Dendritic cell treated with granulocyte-macrophage colony-stimulating factor and Interleukin-4, amounts not matched to agents 40 ng/mL and 50 ng/mL, for 4 days (primary cell): Measurements from ENCODE around the gene IGFBP2.

Experiments used
- H3K27ac Mint-ChIP-seq: one replicate; pipeline ENCODE4 v1.8.0; 2022; ENCODE audit warnings: mild to moderate bottlenecking, mixed read lengths
- H3K27me3 Mint-ChIP-seq: one replicate; pipeline ENCODE4 v1.8.0; 2022; ENCODE audit warnings: mild to moderate bottlenecking, mixed read lengths
- H3K36me3 Mint-ChIP-seq: one replicate; pipeline ENCODE4 v1.8.0; 2022; ENCODE audit warnings: low read depth, mixed read lengths
- H3K4me1 Mint-ChIP-seq: one replicate; pipeline ENCODE4 v1.8.0; 2022; ENCODE audit warnings: low read depth, mixed read lengths
- H3K4me3 Mint-ChIP-seq: one replicate; pipeline ENCODE4 v1.8.0; 2022; ENCODE audit warnings: mild to moderate bottlenecking, moderate library complexity, mixed read lengths
- H3K9me3 Mint-ChIP-seq: one replicate; pipeline ENCODE4 v1.8.0; 2022; ENCODE audit warnings: mixed read lengths
- intact Hi-C: fragments of 100-400 bp; cut with micrococcal nuclease; formaldehyde crosslinking; loops from one replicate; pipeline ENCODE4 v1.15.0; 2022

Gene IGFBP2

DNA sequence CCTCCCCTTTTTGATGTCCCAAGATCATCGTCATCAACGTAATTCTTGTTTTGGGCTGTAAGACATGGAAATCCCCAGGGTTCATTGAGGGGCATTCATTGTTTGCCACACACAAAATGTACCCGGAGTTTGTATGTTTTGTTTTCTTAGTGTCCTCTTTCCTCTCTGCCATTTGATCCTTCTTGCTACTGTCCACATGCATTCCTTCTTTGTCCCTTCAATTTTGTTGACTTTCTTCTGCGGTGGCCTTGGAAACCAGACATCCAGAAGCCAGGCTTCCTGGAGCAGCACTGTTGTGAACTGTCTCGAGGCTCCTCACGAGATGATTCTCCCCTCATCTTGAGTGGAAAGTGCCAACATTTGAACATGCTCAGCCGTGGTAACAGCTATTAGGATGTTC is 24.8 kb downstream of the IGFBP2 start:
- Mint-ChIP-seq H3K36me3 (no peaks in the 10 kb centered on the region), H3K27ac (no peak overlapping the region), H3K9me3 (no peaks in the 10 kb centered on the region), H3K4me3 (no peak overlapping the region), H3K4me1 (no peaks in the 10 kb centered on the region), H3K27me3 (no peaks in the 10 kb centered on the region)
- intact Hi-C loops, result no loop called here

GRCh38 chr2:216658757-216659156 is 25.5 kb downstream of the IGFBP2 start:
- H3K27ac Mint-ChIP-seq, result no peak overlapping the region
- H3K4me1 Mint-ChIP-seq, result no peaks in the 10 kb centered on the region
- no peaks in the 10 kb centered on the region for H3K36me3 Mint-ChIP-seq
- intact Hi-C loops, result no loop called here
- H3K9me3 Mint-ChIP-seq, result no peaks in the 10 kb centered on the region
- no peaks in the 10 kb centered on the region for H3K27me3 Mint-ChIP-seq
- H3K4me3 Mint-ChIP-seq, result no peak overlapping the region

DNA sequence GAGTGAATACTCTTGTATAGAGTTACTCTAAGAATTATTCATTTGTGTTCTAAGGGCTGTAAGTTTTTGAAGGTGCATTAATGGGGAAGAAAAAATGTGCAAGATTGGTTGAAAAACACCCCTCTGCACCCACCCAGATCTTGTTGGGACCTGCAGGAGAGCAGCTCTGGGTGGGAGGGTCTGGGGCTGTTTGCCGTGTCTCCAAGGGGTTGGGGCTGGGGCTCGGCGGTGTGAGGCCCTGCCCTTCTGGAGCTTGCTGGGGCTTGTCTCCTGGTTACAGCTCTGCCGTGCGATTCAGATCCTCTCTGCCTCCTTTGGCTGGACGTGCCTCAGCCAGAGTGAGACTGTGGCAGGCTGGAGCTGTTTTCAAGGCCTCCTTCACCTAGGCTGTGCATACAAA is 26.1 kb downstream of the IGFBP2 start:
- intact Hi-C loops, result no loop called here
- H3K4me1 Mint-ChIP-seq, result no peaks in the 10 kb centered on the region
- no peaks in the 10 kb centered on the region for H3K27me3 Mint-ChIP-seq
- H3K9me3 Mint-ChIP-seq, result no peaks in the 10 kb centered on the region
- no peak overlapping the region for H3K4me3 Mint-ChIP-seq
- H3K36me3 Mint-ChIP-seq, result no peaks in the 10 kb centered on the region
- H3K27ac Mint-ChIP-seq, result no peak overlapping the region

DNA sequence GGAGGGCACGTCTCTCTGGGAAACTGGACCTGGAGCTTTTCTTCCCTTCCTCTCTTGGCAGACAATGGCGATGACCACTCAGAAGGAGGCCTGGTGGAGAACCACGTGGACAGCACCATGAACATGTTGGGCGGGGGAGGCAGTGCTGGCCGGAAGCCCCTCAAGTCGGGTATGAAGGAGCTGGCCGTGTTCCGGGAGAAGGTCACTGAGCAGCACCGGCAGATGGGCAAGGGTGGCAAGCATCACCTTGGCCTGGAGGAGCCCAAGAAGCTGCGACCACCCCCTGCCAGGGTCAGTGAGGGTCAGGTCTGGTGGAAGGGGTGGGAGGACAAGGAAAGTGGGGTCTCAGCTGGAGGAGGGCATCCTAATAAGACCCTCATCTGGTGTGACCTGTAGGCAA is 27.3 kb downstream of the IGFBP2 start:
- H3K36me3 Mint-ChIP-seq, result no peaks in the 10 kb centered on the region
- no peaks in the 10 kb centered on the region for H3K4me1 Mint-ChIP-seq
- no peak overlapping the region for H3K27ac Mint-ChIP-seq
- no peaks in the 10 kb centered on the region for H3K9me3 Mint-ChIP-seq
- H3K4me3 Mint-ChIP-seq, result no peak overlapping the region
- intact Hi-C loops, result no loop called here
- H3K27me3 Mint-ChIP-seq, result no peaks in the 10 kb centered on the region

DNA sequence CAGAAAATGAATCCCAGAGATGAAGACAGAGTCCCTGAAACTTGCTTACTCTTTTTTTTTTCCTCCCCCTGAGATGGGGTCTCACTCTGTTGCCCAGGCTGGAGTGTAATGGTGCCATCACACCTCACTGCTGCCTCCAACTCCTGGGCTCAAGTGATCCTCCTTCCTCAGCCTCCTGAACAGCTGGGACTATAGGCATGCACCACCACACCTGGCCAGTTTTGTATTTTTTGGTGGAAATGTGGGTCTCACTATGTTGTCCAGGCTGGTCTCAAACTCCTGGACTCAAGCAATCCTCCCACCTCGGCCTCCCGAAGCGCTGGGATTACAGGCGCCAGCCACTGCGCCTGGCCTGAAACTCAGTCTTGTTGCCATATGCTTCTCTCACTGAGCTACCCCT is 27.8 kb downstream of the IGFBP2 start:
- no peaks in the 10 kb centered on the region for H3K36me3 Mint-ChIP-seq
- no peaks in the 10 kb centered on the region for H3K4me1 Mint-ChIP-seq
- H3K27me3 Mint-ChIP-seq, result no peaks in the 10 kb centered on the region
- no peaks in the 10 kb centered on the region for H3K9me3 Mint-ChIP-seq
- H3K27ac Mint-ChIP-seq, result no peak overlapping the region
- intact Hi-C loops, result no loop called here
- H3K4me3 Mint-ChIP-seq, result no peak overlapping the region

DNA sequence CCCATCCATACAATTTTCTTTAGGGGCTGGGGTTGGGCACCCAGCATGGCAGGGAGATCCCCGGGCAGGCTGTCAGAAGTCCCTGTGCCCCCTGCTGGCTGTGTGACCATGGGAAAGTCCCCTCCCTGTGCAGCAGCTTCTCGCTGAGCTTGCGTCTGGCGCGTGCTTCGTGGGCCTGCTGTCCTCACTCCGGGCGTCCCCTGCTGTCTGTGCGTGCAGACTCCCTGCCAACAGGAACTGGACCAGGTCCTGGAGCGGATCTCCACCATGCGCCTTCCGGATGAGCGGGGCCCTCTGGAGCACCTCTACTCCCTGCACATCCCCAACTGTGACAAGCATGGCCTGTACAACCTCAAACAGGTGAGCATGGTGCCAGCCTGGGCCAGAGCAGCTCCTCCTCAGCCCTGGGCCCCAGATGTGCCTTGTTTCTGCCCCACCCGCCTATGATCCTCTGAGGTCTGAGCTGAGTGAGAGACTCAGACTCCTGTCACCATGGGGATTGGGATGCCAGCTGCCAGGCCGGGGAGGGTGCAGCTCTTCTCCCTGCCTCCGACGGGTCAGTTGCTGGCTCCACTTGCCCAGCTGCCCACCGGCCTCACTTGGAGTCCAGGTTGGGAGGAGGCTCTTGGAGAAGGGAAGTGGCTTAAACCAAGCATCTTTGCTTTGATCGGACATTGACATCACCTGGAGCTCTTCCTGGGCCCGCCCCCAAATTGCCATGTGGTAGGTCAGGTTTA is 28.6 kb downstream of the IGFBP2 start:
- Mint-ChIP-seq H3K4me1 (no peaks in the 10 kb centered on the region), H3K27ac (no peak overlapping the region), H3K36me3 (no peaks in the 10 kb centered on the region), H3K9me3 (no peaks in the 10 kb centered on the region), H3K4me3 (no peak overlapping the region), H3K27me3 (no peaks in the 10 kb centered on the region)
- intact Hi-C loops, result no loop called here

GRCh38 chr2:216663106-216663505 is 29.9 kb downstream of the IGFBP2 start:
- Mint-ChIP-seq H3K36me3 (no peaks in the 10 kb centered on the region), H3K4me3 (no peak overlapping the region), H3K27ac (no peak overlapping the region), H3K27me3 (peaks cover 3% of the 10 kb centered on the region), H3K4me1 (no peaks in the 10 kb centered on the region), H3K9me3 (no peaks in the 10 kb centered on the region)
- intact Hi-C loops, result no loop called here

DNA sequence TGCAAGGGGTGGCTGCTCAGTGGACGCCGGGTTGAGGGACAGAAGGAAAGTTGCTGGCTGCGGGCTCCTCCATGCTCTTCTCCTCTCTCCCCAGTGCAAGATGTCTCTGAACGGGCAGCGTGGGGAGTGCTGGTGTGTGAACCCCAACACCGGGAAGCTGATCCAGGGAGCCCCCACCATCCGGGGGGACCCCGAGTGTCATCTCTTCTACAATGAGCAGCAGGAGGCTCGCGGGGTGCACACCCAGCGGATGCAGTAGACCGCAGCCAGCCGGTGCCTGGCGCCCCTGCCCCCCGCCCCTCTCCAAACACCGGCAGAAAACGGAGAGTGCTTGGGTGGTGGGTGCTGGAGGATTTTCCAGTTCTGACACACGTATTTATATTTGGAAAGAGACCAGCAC is 30.6 kb downstream of the IGFBP2 start:
- no peaks in the 10 kb centered on the region for H3K9me3 Mint-ChIP-seq
- H3K27me3 Mint-ChIP-seq, result peaks cover 6% of the 10 kb centered on the region
- intact Hi-C loops, result no loop called here
- no peaks in the 10 kb centered on the region for H3K36me3 Mint-ChIP-seq
- H3K4me3 Mint-ChIP-seq, result no peak overlapping the region
- no peaks in the 10 kb centered on the region for H3K4me1 Mint-ChIP-seq
- no peak overlapping the region for H3K27ac Mint-ChIP-seq

- intact Hi-C loops, result loop anchor here (5.0 kb wide), 1 partner anchor 552 kb away; no protein-coding TSS in a partner anchor
- H3K9me3 Mint-ChIP-seq, result no peaks in the 10 kb centered on the region
- no peak overlapping the region for H3K4me3 Mint-ChIP-seq
- H3K36me3 Mint-ChIP-seq, result no peaks in the 10 kb centered on the region
- H3K27ac Mint-ChIP-seq, result no peak overlapping the region
- peaks cover 14% of the 10 kb centered on the region for H3K27me3 Mint-ChIP-seq
- no peaks in the 10 kb centered on the region for H3K4me1 Mint-ChIP-seq
Measured at GRCh38 chr2:216664593-216665034, 31.4 kb downstream of the IGFBP2 start.

DNA sequence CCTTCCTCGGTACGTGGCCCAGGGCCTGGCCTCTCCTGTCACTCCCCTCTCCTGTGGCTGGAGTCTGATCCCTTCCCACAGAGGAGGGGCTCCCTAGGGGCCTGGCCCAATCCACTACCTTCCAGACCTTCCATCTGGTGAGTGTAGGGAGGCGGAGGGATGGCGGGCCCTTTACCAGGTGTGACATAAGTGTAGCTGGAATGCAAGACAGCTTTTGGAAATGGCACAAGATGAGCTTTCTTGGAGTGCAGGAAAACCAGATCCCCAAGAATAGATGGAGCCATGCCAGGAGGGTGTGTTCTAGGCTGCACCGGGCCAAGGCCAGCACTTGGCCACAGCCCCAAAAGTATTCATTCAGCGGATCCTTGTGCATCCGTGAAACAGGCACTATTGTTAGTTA is 32.0 kb downstream of the IGFBP2 start:
- Mint-ChIP-seq H3K27ac (no peak overlapping the region), H3K27me3 (peaks cover 17% of the 10 kb centered on the region), H3K4me3 (no peak overlapping the region), H3K9me3 (no peaks in the 10 kb centered on the region), H3K36me3 (no peaks in the 10 kb centered on the region), H3K4me1 (no peaks in the 10 kb centered on the region)
- intact Hi-C loops, result loop anchor here (5.0 kb wide), 1 partner anchor 553 kb away; no protein-coding TSS in a partner anchor

DNA sequence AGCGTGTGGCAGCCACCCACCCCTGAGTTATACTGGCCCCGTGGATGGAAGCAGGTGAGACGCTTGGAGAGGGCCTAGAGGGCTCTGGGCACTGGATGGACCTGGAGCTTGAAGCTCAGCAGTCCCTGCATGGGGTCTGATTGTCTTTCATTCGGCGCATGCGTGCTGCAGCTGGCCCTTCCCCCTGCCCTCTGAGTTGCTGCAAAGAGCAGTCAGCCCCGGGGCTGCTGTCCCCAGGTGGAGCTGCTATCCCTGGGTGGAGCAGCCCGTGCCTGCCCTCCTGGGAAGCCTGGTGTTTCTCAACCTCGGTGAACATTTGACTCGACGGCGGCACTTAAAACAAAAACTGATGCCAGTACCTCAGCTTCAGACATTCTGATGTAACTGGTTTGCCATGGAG is 32.5 kb downstream of the IGFBP2 start:
- Mint-ChIP-seq H3K4me1 (no peaks in the 10 kb centered on the region), H3K27ac (no peak overlapping the region), H3K4me3 (no peak overlapping the region), H3K36me3 (no peaks in the 10 kb centered on the region), H3K9me3 (no peaks in the 10 kb centered on the region), H3K27me3 (peaks cover 20% of the 10 kb centered on the region)
- intact Hi-C loops, result loop anchor here (1.0 to 5.0 kb wide), 3 partner anchors 146 to 631 kb away; no protein-coding TSS in a partner anchor

GRCh38 chr2:216666461-216667233 is 33.4 kb downstream of the IGFBP2 start:
- H3K36me3 Mint-ChIP-seq, result no peaks in the 10 kb centered on the region
- no peak overlapping the region for H3K4me3 Mint-ChIP-seq
- peaks cover 25% of the 10 kb centered on the region for H3K27me3 Mint-ChIP-seq
- intact Hi-C loops, result loop anchor here (1.0 to 5.0 kb wide), 3 partner anchors 147 to 632 kb away; no protein-coding TSS in a partner anchor
- no peaks in the 10 kb centered on the region for H3K9me3 Mint-ChIP-seq
- H3K27ac Mint-ChIP-seq, result no peak overlapping the region
- H3K4me1 Mint-ChIP-seq, result no peaks in the 10 kb centered on the region

GRCh38 chr2:216670266-216671080 is 37.3 kb downstream of the IGFBP2 start:
- no peak overlapping the region for H3K27ac Mint-ChIP-seq
- H3K36me3 Mint-ChIP-seq, result no peaks in the 10 kb centered on the region
- no peak overlapping the region for H3K4me3 Mint-ChIP-seq
- peaks cover 31% of the 10 kb centered on the region for H3K27me3 Mint-ChIP-seq
- H3K4me1 Mint-ChIP-seq, result no peaks in the 10 kb centered on the region
- no peaks in the 10 kb centered on the region for H3K9me3 Mint-ChIP-seq
- intact Hi-C loops, result no loop called here

DNA sequence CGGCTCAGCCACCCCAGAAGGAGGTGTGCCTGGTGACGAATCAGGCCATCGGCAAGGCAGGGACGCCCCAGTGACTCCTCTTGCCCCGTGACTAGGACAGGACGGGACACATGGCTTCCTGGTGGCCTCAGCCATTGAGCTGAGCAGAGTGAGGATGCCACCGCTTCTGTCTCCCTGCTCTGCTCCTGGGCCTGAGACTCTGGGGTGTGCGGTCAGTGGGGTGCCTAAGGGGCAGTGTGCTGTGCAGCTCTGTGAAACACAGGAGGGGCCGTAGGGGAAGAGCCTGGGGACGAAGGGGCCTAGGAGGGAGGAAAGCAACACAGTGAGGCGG is 37.8 kb downstream of the IGFBP2 start:
- Mint-ChIP-seq H3K27ac (no peak overlapping the region), H3K4me3 (no peak overlapping the region), H3K36me3 (no peaks in the 10 kb centered on the region), H3K9me3 (no peaks in the 10 kb centered on the region), H3K4me1 (no peaks in the 10 kb centered on the region), H3K27me3 (peaks cover 31% of the 10 kb centered on the region)
- intact Hi-C loops, result no loop called here
